ENCODE results near the gene SCAF4.

DNA sequence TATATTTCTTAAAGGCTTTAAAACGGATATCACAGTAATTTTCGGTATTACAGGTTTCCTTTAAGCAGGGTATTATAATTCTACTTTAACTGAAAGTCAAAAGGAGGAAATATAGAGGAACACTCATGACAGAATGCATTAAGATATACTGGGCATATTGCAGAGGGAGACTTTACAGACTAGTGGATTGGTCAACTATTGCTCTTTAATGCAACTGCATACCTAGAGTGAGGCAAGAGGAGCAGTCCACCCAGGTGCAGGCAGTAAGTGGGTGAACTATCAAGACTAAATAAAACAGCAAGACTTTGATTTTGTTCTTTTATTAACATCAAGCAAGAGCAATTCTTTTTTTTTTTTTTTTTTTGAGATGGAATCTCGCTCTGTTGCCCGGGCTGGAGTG lies 10.5 kb downstream of the SCAF4 start:
- TF ChIP-seq, protein P1, sequence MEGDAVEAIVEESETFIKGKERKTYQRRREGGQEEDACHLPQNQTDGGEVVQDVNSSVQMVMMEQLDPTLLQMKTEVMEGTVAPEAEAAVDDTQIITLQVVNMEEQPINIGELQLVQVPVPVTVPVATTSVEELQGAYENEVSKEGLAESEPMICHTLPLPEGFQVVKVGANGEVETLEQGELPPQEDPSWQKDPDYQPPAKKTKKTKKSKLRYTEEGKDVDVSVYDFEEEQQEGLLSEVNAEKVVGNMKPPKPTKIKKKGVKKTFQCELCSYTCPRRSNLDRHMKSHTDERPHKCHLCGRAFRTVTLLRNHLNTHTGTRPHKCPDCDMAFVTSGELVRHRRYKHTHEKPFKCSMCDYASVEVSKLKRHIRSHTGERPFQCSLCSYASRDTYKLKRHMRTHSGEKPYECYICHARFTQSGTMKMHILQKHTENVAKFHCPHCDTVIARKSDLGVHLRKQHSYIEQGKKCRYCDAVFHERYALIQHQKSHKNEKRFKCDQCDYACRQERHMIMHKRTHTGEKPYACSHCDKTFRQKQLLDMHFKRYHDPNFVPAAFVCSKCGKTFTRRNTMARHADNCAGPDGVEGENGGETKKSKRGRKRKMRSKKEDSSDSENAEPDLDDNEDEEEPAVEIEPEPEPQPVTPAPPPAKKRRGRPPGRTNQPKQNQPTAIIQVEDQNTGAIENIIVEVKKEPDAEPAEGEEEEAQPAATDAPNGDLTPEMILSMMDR (IDR thresholded peaks at IDR 0.05): no peak
- TF ChIP-seq GATA2 (CRISPR knock-in tag; IDR thresholded peaks at IDR 0.05) (no peak), NFIC (IDR thresholded peaks at IDR 0.05; ENCODE audit: borderline replicate concordance) (no peak), FOXM1 (IDR thresholded peaks at IDR 0.05; ENCODE audit: low read depth) (no peak), TAF1 (IDR thresholded peaks at IDR 0.05; ENCODE audit: borderline replicate concordance, low read depth, low read length) (no peak), POLR2AphosphoS5 (IDR thresholded peaks at IDR 0.05; ENCODE audit: low read depth, low read length) (no peak), CHD2 (IDR thresholded peaks at IDR 0.05; ENCODE audit: low read length, partially characterized antibody) (no peak), EP300 (IDR thresholded peaks at IDR 0.05; ENCODE audit: borderline replicate concordance in 1 of 2, low read depth in 1 of 2, low read length in 1 of 2) (no peak)
- TF ChIP-seq, protein P2, sequence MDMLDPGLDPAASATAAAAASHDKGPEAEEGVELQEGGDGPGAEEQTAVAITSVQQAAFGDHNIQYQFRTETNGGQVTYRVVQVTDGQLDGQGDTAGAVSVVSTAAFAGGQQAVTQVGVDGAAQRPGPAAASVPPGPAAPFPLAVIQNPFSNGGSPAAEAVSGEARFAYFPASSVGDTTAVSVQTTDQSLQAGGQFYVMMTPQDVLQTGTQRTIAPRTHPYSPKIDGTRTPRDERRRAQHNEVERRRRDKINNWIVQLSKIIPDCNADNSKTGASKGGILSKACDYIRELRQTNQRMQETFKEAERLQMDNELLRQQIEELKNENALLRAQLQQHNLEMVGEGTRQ (IDR thresholded peaks at IDR 0.05; ENCODE audit: borderline replicate concordance, low read depth, low read length): no peak
- TF ChIP-seq, protein P3, sequence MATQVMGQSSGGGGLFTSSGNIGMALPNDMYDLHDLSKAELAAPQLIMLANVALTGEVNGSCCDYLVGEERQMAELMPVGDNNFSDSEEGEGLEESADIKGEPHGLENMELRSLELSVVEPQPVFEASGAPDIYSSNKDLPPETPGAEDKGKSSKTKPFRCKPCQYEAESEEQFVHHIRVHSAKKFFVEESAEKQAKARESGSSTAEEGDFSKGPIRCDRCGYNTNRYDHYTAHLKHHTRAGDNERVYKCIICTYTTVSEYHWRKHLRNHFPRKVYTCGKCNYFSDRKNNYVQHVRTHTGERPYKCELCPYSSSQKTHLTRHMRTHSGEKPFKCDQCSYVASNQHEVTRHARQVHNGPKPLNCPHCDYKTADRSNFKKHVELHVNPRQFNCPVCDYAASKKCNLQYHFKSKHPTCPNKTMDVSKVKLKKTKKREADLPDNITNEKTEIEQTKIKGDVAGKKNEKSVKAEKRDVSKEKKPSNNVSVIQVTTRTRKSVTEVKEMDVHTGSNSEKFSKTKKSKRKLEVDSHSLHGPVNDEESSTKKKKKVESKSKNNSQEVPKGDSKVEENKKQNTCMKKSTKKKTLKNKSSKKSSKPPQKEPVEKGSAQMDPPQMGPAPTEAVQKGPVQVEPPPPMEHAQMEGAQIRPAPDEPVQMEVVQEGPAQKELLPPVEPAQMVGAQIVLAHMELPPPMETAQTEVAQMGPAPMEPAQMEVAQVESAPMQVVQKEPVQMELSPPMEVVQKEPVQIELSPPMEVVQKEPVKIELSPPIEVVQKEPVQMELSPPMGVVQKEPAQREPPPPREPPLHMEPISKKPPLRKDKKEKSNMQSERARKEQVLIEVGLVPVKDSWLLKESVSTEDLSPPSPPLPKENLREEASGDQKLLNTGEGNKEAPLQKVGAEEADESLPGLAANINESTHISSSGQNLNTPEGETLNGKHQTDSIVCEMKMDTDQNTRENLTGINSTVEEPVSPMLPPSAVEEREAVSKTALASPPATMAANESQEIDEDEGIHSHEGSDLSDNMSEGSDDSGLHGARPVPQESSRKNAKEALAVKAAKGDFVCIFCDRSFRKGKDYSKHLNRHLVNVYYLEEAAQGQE (IDR thresholded peaks at IDR 0.05; ENCODE audit: low read depth, low read length): no peak

Measured in SK-N-SH (cell line).